Measurements from ENCODE around the gene CYP39A1.

CYP39A1 gene

GRCh38 chr6:46652603-46653438 is at the start of gene CYP39A1, which contains the start of gene SLC25A27:
CYP39A1 (minus strand) TSS chr6:46652818; CDS start chr6:46652582, 236 bp downstream.
SLC25A27 (plus strand) TSS chr6:46652975; CDS start chr6:46653193, 218 bp downstream.
- peak; percentile 77 for DNase-seq

GRCh38 chr6:46699970-46700369 is 47.4 kb upstream of the CYP39A1 start:
- no peak for DNase-seq

DNA sequence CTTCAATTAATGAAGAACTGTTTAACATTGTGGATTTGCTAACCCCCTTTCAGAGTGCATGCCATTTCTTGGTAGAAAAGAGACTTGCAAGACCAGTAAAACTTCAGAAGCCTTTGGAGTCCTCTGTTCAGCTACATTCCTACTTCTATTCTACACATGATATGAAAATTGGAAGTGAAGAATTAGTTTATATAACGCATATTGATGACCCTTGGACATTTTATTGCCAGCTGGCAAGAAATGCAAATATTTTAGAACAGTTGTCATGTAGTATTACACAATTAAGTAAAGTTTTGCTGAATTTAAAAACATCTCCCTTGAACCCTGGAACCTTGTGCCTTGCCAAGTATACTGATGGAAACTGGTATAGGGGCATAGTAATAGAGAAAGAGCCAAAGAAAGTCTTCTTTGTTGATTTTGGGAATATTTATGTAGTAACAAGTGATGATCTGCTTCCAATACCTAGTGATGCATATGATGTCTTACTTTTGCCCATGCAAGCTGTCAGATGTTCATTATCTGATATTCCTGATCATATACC is 38.4 kb upstream of the CYP39A1 start:
- no peak for DNase-seq

DNA sequence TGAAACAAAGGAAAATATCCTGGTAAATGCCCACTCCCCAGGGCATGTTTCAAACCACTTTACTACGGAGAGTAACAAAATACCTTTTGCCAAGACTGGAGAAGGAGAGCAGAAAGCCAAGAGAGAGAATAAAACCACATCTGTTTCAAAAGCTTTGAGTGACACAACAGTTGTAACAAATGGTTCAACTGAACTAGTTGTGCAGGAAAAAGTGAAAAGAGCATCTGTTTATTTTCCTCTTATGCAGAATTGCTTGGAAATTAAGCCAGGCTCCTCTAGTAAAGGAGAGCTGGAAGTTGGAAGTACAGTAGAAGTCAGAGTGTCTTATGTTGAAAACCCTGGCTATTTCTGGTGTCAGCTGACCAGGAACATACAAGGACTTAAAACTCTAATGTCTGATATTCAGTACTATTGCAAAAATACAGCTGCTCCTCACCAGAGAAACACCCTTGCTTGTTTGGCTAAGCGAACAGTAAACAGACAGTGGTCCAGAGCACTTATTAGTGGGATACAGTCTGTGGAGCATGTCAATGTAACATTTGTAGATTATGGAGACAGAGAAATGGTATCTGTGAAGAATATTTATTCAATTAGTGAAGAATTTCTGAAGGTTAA is 37.6 kb upstream of the CYP39A1 start:
- no peak for DNase-seq

DNA sequence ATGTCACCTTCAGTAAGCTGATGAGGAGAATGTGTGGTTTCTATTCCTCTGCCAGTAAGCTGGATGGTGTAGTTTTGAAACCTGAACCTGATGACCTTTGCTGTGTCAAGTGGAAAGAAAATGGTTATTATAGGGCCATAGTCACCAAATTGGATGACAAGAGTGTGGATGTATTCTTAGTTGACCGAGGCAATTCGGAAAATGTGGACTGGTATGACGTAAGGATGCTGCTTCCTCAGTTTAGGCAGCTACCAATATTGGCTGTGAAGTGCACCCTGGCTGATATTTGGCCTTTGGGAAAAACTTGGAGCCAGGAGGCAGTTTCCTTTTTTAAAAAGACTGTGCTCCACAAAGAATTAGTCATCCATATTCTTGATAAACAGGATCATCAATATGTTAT is 37.0 kb upstream of the CYP39A1 start:
- no peak for DNase-seq

DNA sequence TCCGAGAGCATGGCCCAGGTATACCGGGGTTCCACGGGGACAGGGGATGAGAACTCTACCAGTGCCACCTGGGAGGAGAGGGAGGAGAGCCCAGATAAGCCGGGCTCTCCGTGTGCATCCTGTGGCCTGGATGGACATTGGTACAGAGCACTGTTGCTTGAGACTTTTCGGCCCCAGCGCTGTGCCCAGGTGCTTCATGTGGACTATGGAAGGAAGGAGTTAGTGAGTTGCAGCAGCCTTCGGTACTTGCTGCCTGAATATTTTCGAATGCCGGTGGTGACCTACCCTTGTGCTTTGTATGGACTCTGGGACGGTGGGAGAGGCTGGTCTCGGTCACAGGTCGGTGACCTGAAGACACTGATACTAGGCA is 36.3 kb upstream of the CYP39A1 start:
- no peak for DNase-seq

DNA sequence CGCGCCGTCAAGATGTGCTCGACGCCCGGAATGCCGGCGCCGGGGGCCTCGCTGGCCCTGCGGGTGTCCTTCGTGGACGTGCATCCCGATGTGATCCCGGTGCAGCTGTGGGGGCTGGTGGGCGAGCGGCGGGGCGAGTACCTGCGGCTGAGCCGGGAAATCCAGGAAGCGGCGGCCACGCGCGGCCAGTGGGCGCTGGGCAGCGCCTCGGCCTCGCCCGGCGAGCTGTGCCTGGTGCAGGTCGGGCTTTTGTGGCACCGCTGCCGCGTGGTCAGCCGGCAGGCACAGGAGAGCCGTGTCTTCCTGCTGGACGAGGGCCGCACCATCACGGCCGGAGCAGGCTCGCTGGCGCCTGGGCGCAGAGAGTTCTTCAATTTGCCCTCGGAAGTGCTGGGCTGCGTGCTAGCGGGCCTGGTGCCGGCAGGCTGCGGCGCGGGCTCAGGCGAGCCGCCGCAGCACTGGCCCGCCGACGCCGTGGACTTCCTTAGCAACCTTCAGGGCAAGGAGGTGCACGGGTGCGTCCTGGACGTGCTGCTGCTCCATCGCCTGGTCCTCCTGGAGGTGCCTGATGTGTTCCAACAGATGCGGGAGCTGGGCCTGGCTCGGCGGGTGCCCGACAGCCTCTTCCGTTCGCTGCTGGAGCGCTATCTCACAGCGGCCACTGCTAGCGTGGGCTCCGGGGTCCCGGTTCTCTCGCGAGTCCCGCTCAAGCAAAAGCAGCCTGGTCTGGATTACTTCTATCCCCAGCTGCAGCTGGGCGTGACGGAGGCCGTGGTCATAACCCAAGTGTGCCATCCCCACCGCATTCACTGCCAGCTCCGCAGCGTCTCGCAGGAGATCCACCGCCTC is 35.7 kb upstream of the CYP39A1 start:
- DNase-seq, result no peak

DNA sequence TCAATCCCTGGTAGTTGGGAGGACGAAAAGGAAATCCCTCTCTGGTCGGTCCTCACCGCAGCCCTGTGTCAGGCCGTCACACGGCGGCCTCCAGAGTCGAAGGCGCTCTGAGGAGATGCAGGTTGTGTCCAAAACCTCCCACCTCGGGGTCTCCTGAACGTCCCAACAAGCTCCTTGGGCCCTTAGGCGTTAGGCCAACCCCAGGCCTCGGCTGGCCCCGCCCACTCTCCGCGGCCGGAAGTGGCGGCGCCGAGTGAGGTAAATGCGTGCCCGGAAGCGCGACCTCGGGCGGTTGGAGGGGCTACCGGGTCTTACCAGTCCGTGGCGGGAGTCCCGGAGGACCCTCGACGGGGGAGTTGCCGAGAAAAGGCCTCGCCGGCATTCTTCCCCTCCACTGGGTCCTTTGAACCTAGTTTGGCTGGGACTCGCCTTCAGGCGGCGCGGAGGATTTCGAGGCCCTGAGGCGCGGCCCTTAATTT is 35.0 kb upstream of the CYP39A1 start, which contains the start of gene TDRD6:
Gene TDRD6, plus strand, starts transcription at position 267 of the 479 bp plus-strand sequence. CDS start 244 bp downstream, outside the sequence.
- no peak for DNase-seq

DNA sequence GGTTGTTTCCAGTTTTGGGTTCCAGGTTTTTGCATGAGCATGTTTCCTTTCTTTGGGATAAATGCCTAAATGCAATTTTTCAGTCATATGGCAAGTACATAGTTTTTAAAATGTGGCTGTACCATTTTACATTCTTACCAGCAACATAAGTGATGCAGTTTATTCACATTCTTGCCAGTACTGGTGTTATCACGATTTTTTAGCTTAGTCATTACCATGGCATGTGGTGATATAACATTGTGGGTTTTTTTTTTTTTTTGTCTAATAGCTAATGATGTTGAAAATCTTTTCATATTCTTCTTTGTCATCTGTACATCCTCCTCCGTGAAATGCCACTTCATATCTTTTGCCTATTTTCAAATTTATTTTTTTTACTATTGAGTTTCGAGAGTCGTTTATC is 32.2 kb upstream of the CYP39A1 start:
- no peak for DNase-seq

DNA sequence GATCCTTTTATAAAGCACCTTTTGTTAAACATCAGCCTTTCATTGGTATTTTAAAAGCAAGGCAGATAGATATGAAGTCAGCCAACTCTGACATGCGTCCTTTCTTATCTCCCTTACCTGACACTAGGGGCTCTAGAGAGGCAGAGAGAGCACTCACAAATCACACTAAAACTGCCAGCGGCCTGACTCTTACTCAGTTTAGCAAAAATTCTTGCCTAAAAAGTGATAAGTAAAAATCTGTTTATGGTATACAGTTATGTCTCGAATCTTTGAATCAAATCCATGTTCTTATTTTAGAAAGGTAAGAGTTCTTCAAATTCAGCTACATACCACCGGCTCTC is 24.7 kb upstream of the CYP39A1 start:
- DNase-seq, result no peak

DNA sequence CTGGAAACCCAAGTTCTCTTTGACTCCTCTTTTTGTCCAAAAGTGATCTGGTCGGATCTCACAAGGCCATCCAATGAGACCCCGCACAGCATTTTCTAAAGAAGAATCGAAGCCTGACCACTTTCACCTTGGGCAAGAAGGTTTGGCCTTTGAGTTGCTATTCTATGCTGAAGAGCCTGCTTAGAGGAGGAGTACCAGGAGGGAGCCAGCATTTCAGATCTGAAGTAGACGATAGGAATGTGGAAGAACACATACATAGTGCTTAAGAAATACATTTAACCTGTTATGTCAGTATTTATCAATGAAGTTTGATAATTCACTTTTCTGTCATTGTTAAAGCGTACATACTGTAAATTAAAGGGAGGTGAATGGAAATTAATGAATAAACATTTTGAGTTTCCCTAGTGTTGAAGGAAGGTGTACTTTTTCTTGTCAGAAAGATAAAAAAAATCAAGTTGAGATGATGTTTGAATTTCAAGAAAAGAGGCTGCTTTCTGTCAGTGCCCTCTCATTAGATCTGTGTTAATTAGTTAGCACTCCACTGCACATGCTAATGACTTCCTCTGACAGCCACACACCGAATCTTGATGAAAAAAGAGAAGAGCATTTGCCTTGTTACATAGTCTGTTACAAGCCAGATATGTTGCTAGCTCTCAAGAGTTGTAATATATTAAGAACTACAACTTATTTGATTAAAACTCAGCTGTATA is 24.1 kb upstream of the CYP39A1 start:
- DNase-seq, result no peak

- no peak for DNase-seq
These were observed 21.8 kb upstream of the CYP39A1 start for GRCh38 chr6:46674410-46674809.

GRCh38 chr6:46667377-46667776 is 14.8 kb upstream of the CYP39A1 start:
- no peak for DNase-seq

GRCh38 chr6:46661483-46661882 is 8.9 kb upstream of the CYP39A1 start:
- no peak for DNase-seq

DNA sequence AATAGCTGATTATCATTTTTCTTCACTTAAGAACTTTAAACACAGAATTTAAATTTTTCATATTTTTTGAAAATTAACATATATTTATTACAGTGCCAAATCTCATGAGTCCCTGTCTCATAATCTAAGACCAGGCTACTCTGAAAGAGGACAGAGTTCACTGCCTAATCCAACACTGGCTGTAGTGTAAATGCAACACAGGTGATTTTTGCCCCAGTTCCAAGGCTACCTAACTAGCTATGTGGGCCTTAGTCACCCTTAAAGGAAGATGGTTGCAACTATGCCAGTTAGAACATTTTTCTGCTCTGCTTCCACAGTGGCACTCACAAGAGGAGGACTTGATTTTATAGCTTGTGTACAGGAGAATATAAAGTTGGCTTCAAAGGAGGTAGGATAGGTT is 5.0 kb upstream of the CYP39A1 start:
- DNase-seq, result no peak

- DNase-seq, result no peak
These were observed 3.2 kb upstream of the CYP39A1 start for GRCh38 chr6:46655803-46656202.

- DNase-seq, result no peak
These were observed 999 bp upstream of the CYP39A1 start for GRCh38 chr6:46653439-46654195.

- no peak for DNase-seq
These were observed 401 bp downstream of the CYP39A1 start for GRCh38 chr6:46652232-46652602.

DNA sequence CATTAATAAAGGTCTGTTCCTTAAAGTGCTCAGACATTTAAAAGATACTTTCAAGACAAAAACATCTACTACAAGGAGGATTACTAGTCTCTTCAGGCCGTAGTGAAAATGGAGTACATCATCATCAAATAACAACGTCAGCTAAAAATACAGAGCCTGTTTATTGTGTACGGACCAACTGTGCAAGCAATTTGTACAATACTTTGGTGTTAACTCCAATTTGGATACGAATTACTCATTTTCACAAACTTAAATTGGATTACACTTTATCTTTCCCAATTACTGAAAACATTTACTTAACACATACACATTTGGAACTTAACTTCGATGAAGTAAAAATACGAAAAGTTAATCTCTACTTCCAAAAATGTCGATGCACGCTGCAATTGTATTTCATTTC is 802 bp downstream of the CYP39A1 start:
- no peak for DNase-seq

DNA sequence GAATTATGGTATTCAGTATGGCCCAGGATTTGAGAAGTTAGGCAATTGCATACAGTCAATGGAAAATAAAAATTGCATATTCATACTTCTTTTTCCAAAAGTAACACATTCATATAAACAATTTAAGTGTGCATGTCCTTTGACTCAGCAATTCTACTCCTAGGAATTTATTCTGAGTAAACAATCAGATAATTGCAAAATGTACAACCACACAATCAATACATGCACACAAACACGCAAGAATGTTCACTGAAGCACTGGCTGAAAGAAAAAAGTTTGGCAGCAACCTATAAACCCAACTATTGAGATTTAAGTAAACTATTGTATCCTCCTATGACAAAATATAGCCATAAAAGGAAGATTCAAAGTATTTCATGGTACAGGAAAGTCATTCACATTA is 1.6 kb downstream of the CYP39A1 start:
- no peak for DNase-seq

DNA sequence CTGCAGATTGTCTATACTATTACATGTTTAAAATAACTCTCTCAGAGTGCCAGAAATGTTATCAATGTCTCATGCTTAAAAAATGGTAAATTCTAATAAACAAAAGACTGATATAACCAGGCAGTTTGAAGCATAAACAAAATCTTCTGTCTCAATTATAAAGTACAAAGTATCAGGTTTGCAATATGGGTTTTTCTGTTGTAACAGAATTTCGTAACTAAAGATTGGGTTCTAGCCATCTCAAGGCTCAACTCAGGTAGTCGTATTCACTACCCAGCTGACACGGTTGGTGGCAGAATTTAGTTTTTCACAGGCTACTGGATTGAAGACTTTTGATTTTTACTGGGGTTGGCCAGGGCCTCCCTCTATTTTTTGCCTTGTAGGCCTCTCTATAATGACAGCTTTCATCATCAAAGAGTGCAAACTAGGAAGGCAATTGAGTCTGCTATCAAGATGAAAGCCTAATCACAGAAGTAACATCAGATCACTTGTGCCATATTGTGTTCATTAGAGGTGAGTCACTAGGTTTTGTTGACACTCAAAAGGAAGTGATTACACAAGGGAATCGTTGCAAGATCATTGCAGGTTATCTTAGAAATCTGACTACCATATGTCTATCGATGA is 3.6 kb downstream of the CYP39A1 start:
- DNase-seq, result no peak
